GM12878 (cell line): ENCODE data around the gene PDGFA. TPM values are rescaled to one million over a fixed set of nuclear protein-coding genes. Genes with fewer than 3 reads are reported as not detected.
A peak's percentile ranks its signal among the peaks of the same experiment; 100 is the strongest.

ENCODE experiments used
- ATF7 ChIP-seq: fragments of 450-650 bp; IDR thresholded peaks from 2 replicates; pipeline ENCODE4 v1.6.1; 2016; ENCODE audit warnings: low read depth, mild to moderate bottlenecking
- BCLAF1 ChIP-seq: fragments of 450-650 bp; IDR thresholded peaks from 2 replicates; pipeline ENCODE4 v1.6.1; 2017; ENCODE audit warnings: antibody characterized with exemption, mild to moderate bottlenecking, moderate library complexity
- CHD1 ChIP-seq: IDR thresholded peaks from 2 replicates; pipeline ENCODE4 v1.6.1; 2012; ENCODE audit warnings: low read depth, low read length, improper control_type of control experiment
- FOXK2 ChIP-seq: fragments of 450-650 bp; IDR thresholded peaks from 2 replicates; pipeline ENCODE4 v1.6.1; 2017; ENCODE audit warnings: mild to moderate bottlenecking, moderate library complexity
- GABPA ChIP-seq: IDR thresholded peaks from 2 replicates; pipeline ENCODE4 v1.6.1; 2014; ENCODE audit warnings: antibody characterized with exemption, low read depth, mild to moderate bottlenecking, inconsistent platforms
- JUND ChIP-seq: IDR thresholded peaks from 2 replicates; pipeline ENCODE4 v1.6.1; 2012; ENCODE audit warnings: low read depth, mild to moderate bottlenecking, low read length, improper control_type of control experiment, moderate library complexity
- MTA3 ChIP-seq: IDR thresholded peaks from 2 replicates; pipeline ENCODE4 v1.6.1; 2012; ENCODE audit warnings: low read length, inconsistent platforms, borderline replicate concordance
- MXI1 ChIP-seq: fragments of 150-350 bp; IDR thresholded peaks from 2 replicates; pipeline ENCODE4 v1.6.1; 2011; ENCODE audit warnings: low read depth, mild to moderate bottlenecking, inconsistent platforms, low read length, improper control_type of control experiment
- NFYA ChIP-seq: IDR thresholded peaks from 2 replicates; pipeline ENCODE4 v1.6.1; 2011; ENCODE audit warnings: low read depth, mild to moderate bottlenecking, low read length, improper control_type of control experiment, borderline replicate concordance
- NR2C2 ChIP-seq: IDR thresholded peaks from 2 replicates; pipeline ENCODE4 v1.6.1; 2011; ENCODE audit warnings: borderline replicate concordance, low read depth; ENCODE audit not compliant: control insufficient read depth, insufficient read length
- SMAD5 ChIP-seq: IDR thresholded peaks from 2 replicates; pipeline ENCODE4 v1.6.1; 2016; ENCODE audit warnings: antibody characterized with exemption, low read depth
- TCF3 ChIP-seq: IDR thresholded peaks from 2 replicates; pipeline ENCODE4 v1.6.1; 2012; ENCODE audit warnings: low read depth, mild to moderate bottlenecking, low read length, borderline replicate concordance; ENCODE audit not compliant: insufficient read depth
- TCF7 ChIP-seq: IDR thresholded peaks from 2 replicates; pipeline ENCODE4 v1.6.1; 2014; ENCODE audit warnings: antibody characterized with exemption, borderline replicate concordance
- USF1 ChIP-seq: IDR thresholded peaks from 2 replicates; pipeline ENCODE4 v1.6.1; 2011; ENCODE audit warnings: borderline replicate concordance, low read depth, mild to moderate bottlenecking, moderate library complexity, mixed read lengths, low read length; ENCODE audit not compliant: insufficient read depth; ENCODE audit errors: extremely low read length
- ZBED1 ChIP-seq: IDR thresholded peaks from 2 replicates; pipeline ENCODE4 v1.6.1; 2016; ENCODE audit warnings: borderline replicate concordance
- ZNF217 ChIP-seq: fragments of 450-650 bp; IDR thresholded peaks from 2 replicates; pipeline ENCODE4 v1.6.1; 2017; ENCODE audit warnings: antibody characterized with exemption, mild to moderate bottlenecking
- polyA plus RNA-seq, 11 experiments: library from polyadenylated mRNA; depleted of rRNA in 4 of 11; unstranded in 6 of 11; stranded (reverse) in 5 of 11; fragments of >200 nt; fragmentation: Nextera tagmentation in 4 of 11; fragmentation: Illumina TruSeq in 1 of 11; extraction: Ambion mirVana in 4 of 11; extraction: Trizol in 1 of 11; gene quantifications; 1 replicate in 1 of 11; 2 replicates in 10 of 11; pipeline versions ENCODE4 v1.2.1 to v1.2.3, GENCODE V29; 2011 to 2016; ENCODE audit warnings: inconsistent platforms in 2 of 11, missing spikeins in 2 of 11, low read depth in 1 of 11
- total RNA-seq, 4 experiments: library from RNA; depleted of rRNA in 3 of 4; stranded (reverse); fragments of >200 nt in 3 of 4; fragmentation: Illumina TruSeq in 1 of 4; extraction: Trizol in 1 of 4; gene quantifications; 2 replicates each; pipeline versions ENCODE4 v1.2.1 to v1.2.3, GENCODE V29; 2013 to 2021
- TF ChIP-seq, protein P1 (sequence below): IDR thresholded peaks from 2 replicates; pipeline ENCODE4 v1.6.1; 2012; ENCODE audit warnings: low read depth, low read length, improper control_type of control experiment
- TF ChIP-seq, protein P2 (sequence below): fragments of 450-650 bp; formaldehyde crosslinking; IDR thresholded peaks from 2 replicates; pipeline ENCODE4 v1.4.0; 2020; ENCODE audit warnings: mild to moderate bottlenecking, moderate library complexity
- TF ChIP-seq, protein P3 (sequence below): fragments of 450-650 bp; conservative IDR thresholded peaks from 2 replicates; pipeline ENCODE4 v1.6.1; 2017; ENCODE audit warnings: mild to moderate bottlenecking, moderate library complexity

PDGFA gene
- total and polyA plus RNA-seq, 10 of the 15 experiments (the other 5 are each of a cell fraction or from before 2014, with no cell fraction given), result 2.5 to 10.0 (median 5.6) TPM

GRCh38 chr7:522071-522950 is 2.7 kb upstream of the PDGFA start (continued):
- TF ChIP-seq USF1 (no peak), ZBED1 (0 out of 2 replicates have a peak, but pooled peaks have one; percentile 39), CHD1 (no peak), NFYA (no peak), MXI1 (peak; percentile 23; the same call in 1 of the 2 replicates), JUND (no peak), GABPA (no peak), FOXK2 (no peak), NR2C2 (no peak), TCF7 (no peak), MTA3 (no peak), TCF3 (peak; percentile 74), ZNF217 (no peak), BCLAF1 (no peak), ATF7 (peak; percentile 64), SMAD5 (no peak)
- TF ChIP-seq, protein P1, sequence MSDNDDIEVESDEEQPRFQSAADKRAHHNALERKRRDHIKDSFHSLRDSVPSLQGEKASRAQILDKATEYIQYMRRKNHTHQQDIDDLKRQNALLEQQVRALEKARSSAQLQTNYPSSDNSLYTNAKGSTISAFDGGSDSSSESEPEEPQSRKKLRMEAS, result no peak
- TF ChIP-seq, protein P2, sequence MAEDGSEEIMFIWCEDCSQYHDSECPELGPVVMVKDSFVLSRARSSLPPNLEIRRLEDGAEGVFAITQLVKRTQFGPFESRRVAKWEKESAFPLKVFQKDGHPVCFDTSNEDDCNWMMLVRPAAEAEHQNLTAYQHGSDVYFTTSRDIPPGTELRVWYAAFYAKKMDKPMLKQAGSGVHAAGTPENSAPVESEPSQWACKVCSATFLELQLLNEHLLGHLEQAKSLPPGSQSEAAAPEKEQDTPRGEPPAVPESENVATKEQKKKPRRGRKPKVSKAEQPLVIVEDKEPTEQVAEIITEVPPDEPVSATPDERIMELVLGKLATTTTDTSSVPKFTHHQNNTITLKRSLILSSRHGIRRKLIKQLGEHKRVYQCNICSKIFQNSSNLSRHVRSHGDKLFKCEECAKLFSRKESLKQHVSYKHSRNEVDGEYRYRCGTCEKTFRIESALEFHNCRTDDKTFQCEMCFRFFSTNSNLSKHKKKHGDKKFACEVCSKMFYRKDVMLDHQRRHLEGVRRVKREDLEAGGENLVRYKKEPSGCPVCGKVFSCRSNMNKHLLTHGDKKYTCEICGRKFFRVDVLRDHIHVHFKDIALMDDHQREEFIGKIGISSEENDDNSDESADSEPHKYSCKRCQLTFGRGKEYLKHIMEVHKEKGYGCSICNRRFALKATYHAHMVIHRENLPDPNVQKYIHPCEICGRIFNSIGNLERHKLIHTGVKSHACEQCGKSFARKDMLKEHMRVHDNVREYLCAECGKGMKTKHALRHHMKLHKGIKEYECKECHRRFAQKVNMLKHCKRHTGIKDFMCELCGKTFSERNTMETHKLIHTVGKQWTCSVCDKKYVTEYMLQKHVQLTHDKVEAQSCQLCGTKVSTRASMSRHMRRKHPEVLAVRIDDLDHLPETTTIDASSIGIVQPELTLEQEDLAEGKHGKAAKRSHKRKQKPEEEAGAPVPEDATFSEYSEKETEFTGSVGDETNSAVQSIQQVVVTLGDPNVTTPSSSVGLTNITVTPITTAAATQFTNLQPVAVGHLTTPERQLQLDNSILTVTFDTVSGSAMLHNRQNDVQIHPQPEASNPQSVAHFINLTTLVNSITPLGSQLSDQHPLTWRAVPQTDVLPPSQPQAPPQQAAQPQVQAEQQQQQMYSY (CRISPR knock-in tag), result no peak
- TF ChIP-seq, protein P3, sequence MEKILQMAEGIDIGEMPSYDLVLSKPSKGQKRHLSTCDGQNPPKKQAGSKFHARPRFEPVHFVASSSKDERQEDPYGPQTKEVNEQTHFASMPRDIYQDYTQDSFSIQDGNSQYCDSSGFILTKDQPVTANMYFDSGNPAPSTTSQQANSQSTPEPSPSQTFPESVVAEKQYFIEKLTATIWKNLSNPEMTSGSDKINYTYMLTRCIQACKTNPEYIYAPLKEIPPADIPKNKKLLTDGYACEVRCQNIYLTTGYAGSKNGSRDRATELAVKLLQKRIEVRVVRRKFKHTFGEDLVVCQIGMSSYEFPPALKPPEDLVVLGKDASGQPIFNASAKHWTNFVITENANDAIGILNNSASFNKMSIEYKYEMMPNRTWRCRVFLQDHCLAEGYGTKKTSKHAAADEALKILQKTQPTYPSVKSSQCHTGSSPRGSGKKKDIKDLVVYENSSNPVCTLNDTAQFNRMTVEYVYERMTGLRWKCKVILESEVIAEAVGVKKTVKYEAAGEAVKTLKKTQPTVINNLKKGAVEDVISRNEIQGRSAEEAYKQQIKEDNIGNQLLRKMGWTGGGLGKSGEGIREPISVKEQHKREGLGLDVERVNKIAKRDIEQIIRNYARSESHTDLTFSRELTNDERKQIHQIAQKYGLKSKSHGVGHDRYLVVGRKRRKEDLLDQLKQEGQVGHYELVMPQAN, result 0 out of 2 replicates have a peak, but pooled peaks have one; percentile 20
